Urothelium cell line (cell line): Measurements from ENCODE around the gene RBL1.

Source experiments
- DNase-seq: peaks from one replicate; pipeline ENCODE4 v3.0.0; 2011; ENCODE audit warnings: low spot score, mixed read lengths
- FAIRE-seq: peaks from 2 replicates; lab custom pipeline; 2011; peaks lifted over from hg19 to GRCh38; lab: Jason Lieb, UNC

RBL1 gene

GRCh38 chr20:36951979-36952738, 143.6 kb downstream of the RBL1 start:
- no peak for FAIRE-seq
- no peak for DNase-seq

- peak; percentile 17 for FAIRE-seq
- DNase-seq, result peak; percentile 100
Observed at GRCh38 chr20:36951198-36951978, 144.4 kb downstream of the RBL1 start, which contains the start of gene SAMHD1. TSS of gene SAMHD1 (minus strand) at chr20:36951708. CDS start at chr20:36951643, 65 bp downstream.

- FAIRE-seq (no peak), DNase-seq (peak; percentile 54)
Observed at GRCh38 chr20:36950414-36951197, 145.2 kb downstream of the RBL1 start.
